HG03097 (cell line): Measurements from ENCODE around the gene DMAP1.

Experiments
- ATAC-seq: cut with Tn5 transposase; IDR thresholded peaks from one replicate; pipeline ENCODE4 v1.9.1; 2021; ENCODE audit not compliant: unreplicated experiment, low FRiP score

Gene DMAP1

DNA sequence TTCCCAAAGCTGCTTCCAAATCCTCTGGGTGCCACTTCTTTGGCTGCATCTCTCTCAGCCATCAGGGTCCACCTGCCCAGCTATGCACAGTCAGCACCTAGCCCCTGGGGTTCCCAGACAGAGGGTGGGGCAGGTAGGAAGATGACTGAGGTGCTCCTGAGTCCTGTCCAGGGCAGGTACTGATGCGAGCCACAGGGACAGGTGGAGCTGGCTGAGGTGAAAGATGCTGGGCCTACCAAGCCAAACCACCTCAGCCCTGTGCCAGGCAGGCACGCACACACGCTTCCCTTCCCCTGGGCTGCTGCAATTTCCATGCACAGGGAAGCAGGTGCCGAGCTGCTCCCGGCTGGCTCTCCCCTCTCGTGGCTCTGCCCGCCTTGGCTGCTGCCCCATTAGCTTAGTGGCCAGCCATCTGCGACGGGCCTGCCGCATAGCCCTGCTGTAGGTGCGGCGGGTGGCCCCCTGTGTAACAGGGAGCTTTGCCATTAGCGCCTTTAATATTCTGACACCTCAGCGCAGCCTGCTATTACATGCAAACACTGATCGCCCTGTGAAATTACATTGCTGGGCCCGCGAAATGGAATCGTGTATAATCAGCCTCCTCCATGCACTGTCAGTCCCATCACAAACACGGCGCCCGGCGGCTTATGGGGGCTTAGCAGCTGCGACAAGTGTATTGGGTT lies 38.9 kb downstream of the DMAP1 start:
- ATAC-seq = no peak

DNA sequence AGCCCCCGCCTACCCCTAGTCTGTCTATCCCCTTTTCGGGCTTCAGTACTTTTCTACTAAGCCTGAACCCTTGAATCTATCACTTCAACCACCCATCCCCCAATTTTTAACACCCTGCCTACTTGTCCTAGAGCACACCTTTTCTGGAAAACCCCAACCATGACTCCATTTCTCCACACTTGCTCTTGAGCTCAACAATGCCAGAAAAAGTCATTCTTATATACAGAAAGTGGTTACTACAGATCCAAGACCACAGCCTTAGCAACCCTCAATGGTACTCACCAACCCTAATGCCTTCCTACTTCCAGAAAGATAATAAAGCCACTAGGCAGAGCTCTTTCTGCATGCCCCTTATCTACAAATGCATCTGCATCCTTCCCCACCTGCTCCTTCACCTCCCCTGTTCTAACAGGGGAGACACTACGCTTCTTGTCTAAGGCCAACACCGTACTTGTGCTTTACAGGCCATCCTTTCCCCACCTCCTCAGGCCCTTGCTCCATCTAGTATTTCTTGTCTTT lies 41.2 kb downstream of the DMAP1 start:
- no peak for ATAC-seq

DNA sequence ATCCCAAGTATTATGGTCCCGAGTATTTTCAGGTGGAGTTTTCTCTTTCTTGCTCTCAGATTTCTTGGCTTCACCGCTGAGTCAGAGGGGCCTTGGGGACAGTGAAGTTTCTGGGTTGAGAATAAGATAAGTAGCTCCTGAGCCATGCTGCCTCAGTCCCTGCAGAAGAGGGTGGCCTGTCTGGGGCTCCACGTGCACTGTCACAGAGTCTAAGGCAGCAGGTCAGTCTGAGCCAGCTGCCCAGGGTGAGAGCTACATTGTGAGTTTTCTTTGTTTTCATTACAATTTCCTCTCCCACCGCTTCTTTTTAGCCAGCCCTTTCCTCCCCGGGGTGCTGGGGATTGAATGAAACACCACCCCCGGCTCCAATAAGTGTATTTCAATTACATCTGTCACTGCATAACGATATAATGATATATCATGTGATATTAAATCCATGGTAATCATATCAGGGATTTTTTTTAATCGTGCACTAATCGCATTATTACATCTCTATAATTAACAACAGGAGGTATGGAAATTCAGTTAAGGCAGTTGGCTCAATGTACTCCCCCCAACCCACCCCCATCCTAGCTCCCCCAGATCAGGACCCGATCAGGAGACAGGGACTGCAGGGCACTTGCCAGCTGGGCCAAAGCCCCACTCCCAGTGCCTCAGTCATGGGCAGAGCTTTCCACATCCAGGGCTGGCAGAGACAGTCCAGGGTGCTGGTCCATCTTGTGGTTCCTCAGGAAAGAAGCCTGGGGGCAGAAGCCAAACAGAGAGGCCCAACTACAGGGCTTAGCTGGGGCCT lies 43.7 kb downstream of the DMAP1 start:
- ATAC-seq = no peak

DNA sequence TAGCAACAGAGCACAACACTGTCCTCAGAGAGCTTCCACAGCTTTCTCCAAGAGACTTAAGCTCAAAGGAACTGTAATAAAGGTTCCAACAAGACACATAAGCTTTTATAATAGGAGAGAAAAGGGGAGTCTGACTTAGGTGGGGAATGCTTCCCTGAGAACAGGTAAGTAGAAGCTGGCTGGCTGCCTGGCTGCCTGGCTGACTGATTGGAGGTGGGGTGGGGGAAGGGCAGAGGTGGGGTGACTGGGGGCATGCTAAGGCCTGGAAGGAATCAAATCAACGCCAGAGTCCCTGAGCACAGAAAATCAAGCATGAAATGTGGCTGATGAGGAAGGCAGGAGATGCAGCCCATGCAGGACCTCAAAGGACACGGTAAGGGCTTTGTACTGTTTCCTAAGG lies 45.8 kb downstream of the DMAP1 start:
- no peak for ATAC-seq

DNA sequence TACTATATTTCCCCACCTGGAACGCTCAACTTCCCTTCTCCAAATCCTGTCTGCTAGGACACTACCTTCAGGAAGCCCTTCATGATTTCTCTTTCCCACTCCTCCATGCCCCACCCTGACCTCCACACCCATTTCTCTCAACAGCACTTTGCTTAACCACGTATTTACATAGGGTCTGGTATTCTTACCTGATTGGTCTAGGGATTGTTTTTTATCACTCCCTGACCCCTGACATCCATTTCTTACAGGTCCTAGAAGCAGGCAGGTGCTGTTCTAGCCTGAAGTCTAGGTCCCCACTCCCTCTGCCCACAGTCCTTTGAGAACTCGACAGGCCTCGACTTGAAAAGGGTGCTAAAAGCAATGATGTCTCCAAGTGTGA lies 47.5 kb downstream of the DMAP1 start:
- no peak for ATAC-seq

DNA sequence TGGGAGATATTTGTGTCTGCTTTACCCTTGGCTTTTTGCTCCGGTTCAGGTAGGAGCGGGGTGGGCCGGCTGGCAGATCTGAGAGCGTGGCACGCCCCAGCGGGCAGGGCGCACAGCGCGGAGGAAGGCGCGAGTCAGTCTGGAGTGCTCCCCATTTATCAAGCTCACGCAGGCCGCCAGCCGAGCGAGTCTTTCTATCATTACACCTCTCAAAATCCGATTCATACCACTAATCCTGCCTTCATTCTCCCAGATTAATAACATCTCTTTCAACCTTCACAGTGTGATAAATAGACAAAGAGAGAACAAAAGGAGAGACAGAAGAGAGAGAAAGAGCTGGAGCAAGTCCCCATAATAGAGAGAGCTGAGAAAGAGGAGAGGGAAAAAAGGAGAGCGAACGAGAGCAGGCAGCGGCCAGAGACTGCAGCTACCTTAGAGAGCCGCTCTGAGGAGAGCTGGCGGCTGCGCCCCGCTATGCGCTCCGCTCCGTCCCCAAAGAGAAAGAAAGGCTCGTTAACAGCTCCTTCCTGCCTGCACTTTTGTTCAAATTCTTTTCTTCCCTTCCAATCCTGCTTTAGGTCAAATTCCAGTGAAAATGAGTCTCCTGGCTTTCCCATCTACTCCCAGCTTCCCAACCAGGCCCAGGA lies 48.0 kb downstream of the DMAP1 start:
- no peak for ATAC-seq

DNA sequence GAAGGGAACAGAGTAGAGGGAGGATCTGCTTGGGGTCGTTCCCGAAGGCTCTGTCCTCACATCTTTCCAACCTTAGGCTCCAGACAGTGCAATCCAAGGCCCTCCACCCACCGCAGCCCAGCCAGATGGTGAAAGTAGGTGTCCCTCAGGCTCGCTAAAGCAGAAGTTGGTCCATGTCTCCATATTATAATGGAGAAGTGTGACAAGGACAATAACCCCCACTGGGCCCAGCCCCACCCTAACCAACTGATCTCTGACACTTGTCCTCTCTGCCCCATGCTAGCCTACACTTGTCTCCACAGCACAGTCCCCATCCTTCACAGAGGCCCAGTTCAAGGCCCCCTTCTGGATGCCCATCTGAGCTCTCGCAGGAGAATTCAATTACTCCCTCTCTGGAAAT lies 48.7 kb downstream of the DMAP1 start:
- ATAC-seq = no peak

DNA sequence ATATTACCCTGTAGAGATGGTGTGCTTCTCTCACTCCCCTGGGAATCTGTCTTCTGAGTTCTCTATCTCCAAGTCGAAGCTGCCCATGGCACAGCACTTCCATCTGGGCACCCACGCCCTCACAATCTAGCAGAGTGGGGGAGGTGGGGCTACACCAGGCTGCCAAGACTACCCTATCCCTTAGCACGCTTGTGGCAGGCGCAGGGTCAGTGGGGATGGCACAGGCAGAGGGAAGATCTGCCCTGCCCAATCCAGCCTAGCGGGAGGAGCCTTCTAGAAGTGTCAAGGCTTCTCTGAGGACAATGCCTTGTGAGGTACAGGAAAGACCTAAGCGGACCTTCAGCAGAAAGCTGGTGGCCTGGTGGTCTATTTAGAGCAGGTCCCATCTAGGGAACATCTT lies 49.1 kb downstream of the DMAP1 start:
- ATAC-seq = no peak

DNA sequence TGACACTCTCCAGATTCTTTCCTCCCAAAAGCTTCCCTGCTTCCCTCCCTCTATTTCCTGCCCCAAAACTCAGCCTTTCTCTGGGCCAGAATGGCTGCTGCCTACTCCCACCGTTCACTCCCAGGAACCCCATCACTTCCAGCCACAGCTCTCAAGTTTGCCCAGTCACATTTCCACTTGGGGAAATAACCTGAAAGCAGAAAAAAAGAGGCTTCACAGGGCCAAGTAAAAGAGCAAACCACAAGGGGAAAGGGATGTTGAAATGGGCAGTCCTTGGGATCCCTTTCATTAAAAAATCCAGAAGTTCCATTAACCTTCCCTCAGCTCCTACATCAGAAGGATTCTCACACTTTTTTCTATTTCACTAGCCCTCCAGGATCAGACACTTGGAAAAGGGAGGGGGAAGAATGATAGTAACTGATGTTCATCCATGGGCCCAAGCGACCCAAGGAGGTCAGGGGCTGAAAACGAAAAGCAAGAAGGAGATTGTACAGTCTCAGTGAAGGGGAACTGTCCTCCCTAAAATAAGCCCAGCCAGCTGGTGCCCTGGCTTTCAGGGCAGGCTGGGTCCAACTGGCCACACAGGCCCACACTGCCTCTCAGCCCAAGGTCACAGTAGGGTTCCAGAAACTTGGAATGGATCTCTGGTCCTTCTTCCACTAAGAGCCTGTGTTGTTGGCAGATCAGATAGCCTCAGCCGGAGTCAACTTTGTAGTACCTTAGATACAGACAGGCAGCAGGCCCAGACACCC lies 49.7 kb downstream of the DMAP1 start:
- ATAC-seq = no peak

DNA sequence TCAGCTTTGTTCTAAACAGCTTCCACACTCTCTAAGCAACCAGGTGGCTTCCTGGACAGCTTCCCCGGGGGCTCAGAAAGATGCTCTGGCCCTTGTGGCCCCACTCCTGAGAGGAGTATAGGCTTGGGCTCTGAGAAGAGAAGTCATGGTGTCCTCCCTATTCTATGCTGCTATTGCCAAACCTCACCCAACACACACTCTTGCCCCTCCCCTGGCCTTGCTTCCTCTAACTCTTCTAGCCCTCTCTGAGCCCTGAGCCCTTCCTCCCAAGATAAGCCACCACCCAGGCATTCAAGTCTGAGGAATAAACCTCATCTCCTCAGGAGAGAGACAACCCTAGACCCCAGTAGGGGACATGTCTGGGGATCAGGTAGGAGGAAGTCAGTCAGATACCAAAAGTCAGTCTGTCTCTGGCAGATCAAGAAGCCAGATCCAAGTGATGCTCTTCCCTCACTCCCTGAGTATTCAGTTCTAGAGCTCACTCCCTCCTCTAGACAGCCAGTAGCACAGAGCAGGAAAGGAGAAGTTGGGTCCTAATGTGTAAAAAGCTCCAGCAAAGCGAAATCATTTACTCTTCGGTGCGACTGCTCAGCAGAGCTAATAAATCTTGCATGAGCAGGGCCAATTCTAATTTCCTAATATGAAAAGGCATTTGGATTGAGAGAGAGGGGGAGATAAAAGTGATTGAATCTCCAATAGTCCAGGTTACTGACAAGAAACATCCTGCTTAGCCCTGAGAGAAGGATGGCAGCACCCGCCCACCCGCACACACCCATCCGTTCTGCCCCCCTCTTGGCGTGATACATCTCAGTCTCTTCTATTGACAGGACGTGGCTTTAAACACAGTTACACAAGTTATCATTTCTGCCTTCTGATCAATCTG lies 50.5 kb downstream of the DMAP1 start:
- no peak for ATAC-seq

DNA sequence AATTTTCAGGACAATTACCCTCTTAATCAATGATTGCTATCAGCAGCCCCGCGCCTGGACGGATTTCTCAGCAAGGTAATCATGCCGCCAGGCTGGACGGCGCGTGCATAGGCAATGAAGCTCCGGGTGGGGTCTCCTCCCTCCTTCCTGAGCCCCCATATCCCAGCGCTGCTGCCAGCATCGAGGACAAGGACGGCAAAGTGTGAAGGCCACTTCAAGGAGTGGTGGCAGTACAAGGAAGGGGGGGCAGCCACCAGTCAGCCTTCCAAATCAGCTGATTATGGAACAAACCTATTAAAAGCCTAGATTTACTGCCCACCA lies 51.1 kb downstream of the DMAP1 start:
- ATAC-seq = no peak

DNA sequence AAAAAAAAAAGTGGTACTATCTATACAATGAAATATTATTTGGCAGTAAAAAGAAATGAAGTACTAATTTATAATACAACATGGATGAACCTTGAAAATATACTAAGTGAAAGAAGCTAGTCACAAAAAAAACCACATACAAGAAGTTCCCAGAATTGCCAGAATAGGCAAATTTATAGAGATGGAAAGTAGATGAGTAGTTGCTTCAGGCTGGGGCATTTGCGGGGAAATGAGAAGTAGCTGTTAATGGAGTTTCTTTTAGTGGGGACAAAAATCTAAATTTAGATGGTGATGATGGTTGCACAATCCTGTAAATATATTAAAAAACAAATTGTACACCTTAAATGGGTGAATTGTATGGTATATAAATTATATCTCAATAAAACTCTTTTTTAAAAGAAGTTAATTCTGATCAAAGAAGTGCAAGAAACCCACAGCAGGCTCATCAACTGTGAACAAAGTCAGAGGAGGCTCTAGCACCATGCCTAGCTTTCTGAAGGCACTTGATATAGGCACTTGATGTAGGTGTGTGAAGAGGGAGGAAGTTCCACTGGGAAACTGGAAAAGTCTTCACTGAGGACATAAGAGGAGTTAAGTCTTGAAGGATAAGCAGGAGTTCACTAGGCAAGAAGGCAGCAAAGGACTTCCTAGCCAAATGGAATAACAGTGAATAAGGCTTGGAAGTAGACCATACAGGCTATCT lies 52.5 kb downstream of the DMAP1 start:
- no peak for ATAC-seq

DNA sequence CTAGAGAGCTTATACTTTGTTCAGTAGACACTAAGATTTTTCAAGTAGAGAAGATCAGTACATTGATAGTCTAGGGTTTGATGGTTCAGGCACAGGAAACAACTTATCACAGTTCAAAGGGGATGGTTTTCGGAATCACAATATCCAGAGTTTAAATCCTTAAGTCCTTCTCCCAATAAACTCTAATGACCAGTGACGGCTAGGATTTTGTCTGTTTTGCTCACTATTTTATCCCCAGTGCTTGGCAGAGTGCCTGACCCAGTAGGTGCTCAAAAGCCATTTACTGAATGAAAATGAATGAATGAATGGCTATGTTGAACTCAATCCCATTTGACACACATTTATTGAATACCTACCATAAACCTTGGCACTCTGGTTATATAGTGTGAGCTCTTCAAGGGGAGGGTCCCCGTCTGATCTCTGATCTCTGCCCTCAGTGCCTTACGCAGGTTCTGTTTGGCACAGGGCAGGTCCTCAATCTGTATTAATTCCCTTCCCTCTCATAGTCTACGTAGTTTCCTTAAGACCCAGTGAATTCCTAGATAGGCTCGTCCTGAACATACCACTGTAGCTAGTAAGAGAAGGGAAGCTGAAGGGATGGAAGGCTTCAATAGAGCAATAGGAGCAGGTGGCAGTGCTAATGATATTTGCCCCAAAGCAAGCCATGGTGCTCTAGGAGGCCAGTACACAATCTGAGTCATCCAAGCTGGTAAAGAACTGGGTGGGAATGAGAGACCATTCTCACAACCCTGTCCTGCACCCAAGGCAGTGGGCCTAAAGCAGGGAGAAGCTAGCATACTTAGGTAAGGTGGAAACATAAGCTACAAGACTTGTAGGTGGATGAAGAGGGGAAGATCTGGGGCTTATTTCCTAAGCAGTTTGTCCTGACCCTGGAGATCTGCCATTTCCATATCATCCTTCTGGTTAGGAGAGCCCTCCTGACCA lies 53.4 kb downstream of the DMAP1 start:
- no peak for ATAC-seq

DNA sequence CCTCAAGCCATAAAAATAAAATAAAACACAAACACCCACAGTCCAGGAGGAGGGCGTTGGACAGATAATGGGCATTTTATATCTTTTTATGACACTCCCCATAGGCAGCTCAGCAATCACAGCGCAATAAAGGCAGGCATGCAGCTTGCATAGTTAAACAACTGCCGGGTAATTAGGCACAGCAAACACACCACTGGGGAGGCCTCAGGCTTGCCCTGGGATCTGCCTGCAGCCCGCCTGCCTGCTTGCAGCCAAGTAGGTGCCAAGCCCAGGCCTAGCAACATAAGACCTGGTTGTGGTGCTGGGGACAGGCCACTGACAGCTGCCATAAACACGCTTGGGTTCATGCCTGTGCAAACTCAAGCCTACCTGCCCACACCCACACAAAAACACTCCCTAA lies 54.2 kb downstream of the DMAP1 start:
- no peak for ATAC-seq

DNA sequence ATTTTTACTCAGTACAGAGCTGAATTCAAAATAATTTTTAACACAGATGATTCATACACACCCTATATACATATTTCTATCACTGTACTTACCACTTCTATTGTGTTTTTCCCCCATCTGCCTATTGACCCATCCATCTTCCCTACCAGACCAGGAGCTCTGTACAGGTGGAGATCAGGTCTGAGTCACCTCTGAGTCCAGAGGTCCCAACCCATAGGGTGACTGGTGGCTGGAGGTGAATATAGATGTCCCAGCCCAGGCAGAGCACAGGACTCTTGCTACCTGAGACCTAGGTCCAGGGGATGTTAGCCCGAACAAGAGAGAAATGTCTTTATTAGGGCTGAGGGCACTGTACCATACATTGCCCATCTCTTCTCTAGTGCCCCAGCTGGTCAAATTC lies 54.8 kb downstream of the DMAP1 start:
- no peak for ATAC-seq
